ENCODE results near the gene CA7.

CA7 gene

GRCh38 chr16:66871840-66872239 lies 27.6 kb downstream of the CA7 start:
- no peak for DNase-seq (ENCODE audit: low read depth)
- no peak for TF ChIP-seq CTCF (conservative IDR thresholded peaks at IDR 0.05; ENCODE audit: low read depth, low read length)
- no peak overlapping the region for H3K4me3 ChIP-seq (ENCODE audit: low read length)

- DNase-seq (ENCODE audit: low read depth) = no peak
- no peak for TF ChIP-seq CTCF (conservative IDR thresholded peaks at IDR 0.05; ENCODE audit: low read depth, low read length)
- H3K4me3 ChIP-seq (ENCODE audit: low read length) = no peak overlapping the region
These were observed 28.3 kb downstream of the CA7 start for GRCh38 chr16:66872559-66872942.

GRCh38 chr16:66872943-66873684 lies 28.9 kb downstream of the CA7 start:
- TF ChIP-seq CTCF (conservative IDR thresholded peaks at IDR 0.05; ENCODE audit: low read depth, low read length) = peak; percentile 94
- peak; percentile 69 for DNase-seq (ENCODE audit: low read depth)
- H3K4me3 ChIP-seq (ENCODE audit: low read length) = peak overlapping the region; percentile 32

GRCh38 chr16:66873685-66874055 lies 29.5 kb downstream of the CA7 start:
- H3K4me3 ChIP-seq (ENCODE audit: low read length) = no peak overlapping the region
- DNase-seq (ENCODE audit: low read depth) = no peak
- no peak for TF ChIP-seq CTCF (conservative IDR thresholded peaks at IDR 0.05; ENCODE audit: low read depth, low read length)

- no peak for TF ChIP-seq CTCF (conservative IDR thresholded peaks at IDR 0.05; ENCODE audit: low read depth, low read length)
- H3K4me3 ChIP-seq (ENCODE audit: low read length) = no peak overlapping the region
- DNase-seq (ENCODE audit: low read depth) = no peak
These were observed 30.0 kb downstream of the CA7 start for GRCh38 chr16:66874079-66874775.

- no peak for TF ChIP-seq CTCF (conservative IDR thresholded peaks at IDR 0.05; ENCODE audit: low read depth, low read length)
These were observed 33.9 kb downstream of the CA7 start for GRCh38 chr16:66878067-66878466.

More at GRCh38 chr16:66878067-66878466, 33.9 kb downstream of the CA7 start:
- no peak overlapping the region for H3K4me3 ChIP-seq (ENCODE audit: low read length)
- no peak for DNase-seq (ENCODE audit: low read depth)

Measured in retinal pigment epithelial cell (primary cell).